H1 (cell line): ENCODE results near the gene EIF2AK2. TPM values are rescaled to one million over a fixed set of nuclear protein-coding genes. Genes with fewer than 3 reads are reported as not detected.

Source experiments
- BACH1 ChIP-seq: IDR thresholded peaks from 2 replicates; pipeline ENCODE4 v1.6.1; 2012; ENCODE audit warnings: low read length, improper control_type of control experiment
- polyA plus RNA-seq, 7 experiments: library from polyadenylated mRNA; depleted of rRNA in 3 of 7; stranded (reverse) in 5 of 7; unstranded in 2 of 7; fragments of >200 nt in 5 of 7; fragments of 200-250 nt in 2 of 7; gene quantifications; 1 replicate in 5 of 7; 2 replicates in 1 of 7; 4 replicates in 1 of 7; pipeline versions ENCODE4 v1.2.1 to v1.2.3, GENCODE V29; 2011 to 2013; ENCODE audit warnings: missing spikeins in 2 of 7, mixed read lengths in 2 of 7
- total RNA-seq: library from RNA; stranded (reverse); fragmentation: NEBNext Ultra II Directional; extraction: Animal tissue kit (Norgen Biotek cat#: 25700); gene quantifications from 2 replicates; pipeline ENCODE4 v1.2.1, GENCODE V29; 2021

The EIF2AK2 gene
- total and polyA plus RNA-seq, 2 of the 8 experiments (the other 6 are each of a cell fraction or from before 2014, with no cell fraction given), result 13.1 to 46.9 TPM

DNA sequence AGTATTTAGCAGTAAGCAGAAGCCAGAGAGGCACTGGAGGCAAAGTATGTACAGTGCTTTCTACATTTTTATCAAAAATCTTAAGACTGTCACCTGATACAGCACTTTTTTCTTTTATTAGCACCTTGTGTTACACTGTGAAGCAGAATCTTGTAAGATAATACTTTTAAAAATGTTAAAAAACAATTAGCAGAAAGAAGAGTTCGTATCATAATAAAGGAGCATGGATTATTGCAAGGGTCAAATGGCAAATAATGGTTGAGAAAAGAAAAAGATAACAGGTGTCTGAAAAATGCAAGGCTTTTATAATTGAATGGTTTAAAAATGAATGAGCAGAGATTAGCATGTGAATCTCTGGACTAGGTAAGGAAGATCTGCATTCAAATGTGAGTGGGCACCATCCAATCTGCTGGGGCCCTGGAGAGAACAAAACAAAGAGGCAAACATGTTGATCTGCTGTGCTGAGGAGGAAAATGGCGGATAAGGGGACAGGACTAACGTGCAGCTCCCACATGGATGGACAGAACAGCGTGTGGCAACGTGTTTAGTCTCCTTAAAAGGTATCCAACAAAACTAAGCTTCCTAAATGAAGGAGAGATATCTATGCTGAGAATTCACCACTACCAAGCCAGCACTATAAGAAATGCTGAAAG, 49.0 kb upstream of the EIF2AK2 start (continued):
- TF ChIP-seq BACH1, result no peak
